HepG2 (cell line): ENCODE measurements around the gene SLC35B1. TPM values are rescaled to one million over a fixed set of nuclear protein-coding genes. Genes with fewer than 3 reads are reported as not detected.
A peak's percentile ranks its signal among the peaks of the same experiment; 100 is the strongest.

Experiments
- CBX5 ChIP-seq: sonication (generic); formaldehyde crosslinking; IDR thresholded peaks from 2 replicates; pipeline ENCODE4 v1.4.0; 2020; ENCODE audit warnings: missing genetic modification reagents, borderline replicate concordance
- KDM1A ChIP-seq: IDR thresholded peaks from 2 replicates; pipeline ENCODE4 v1.6.1; 2016; ENCODE audit warnings: missing compliant biosample characterization
- NCOA5 ChIP-seq: sonication (generic); formaldehyde crosslinking; IDR thresholded peaks from 2 replicates; pipeline ENCODE4 v1.4.0; 2020; ENCODE audit warnings: missing genetic modification reagents
- RCOR2 ChIP-seq: IDR thresholded peaks from 2 replicates; pipeline ENCODE4 v1.6.1; 2016; ENCODE audit warnings: missing biosample characterization, missing genetic modification reagents
- RFXANK ChIP-seq: IDR thresholded peaks from 2 replicates; pipeline ENCODE4 v1.6.1; 2016
- SALL1 ChIP-seq: sonication (generic); formaldehyde crosslinking; IDR thresholded peaks from 2 replicates; pipeline ENCODE4 v1.8.0; 2022; ENCODE audit warnings: mild to moderate bottlenecking, missing genetic modification reagents
- SMAD9 ChIP-seq: sonication (generic); formaldehyde crosslinking; IDR thresholded peaks from 2 replicates; pipeline ENCODE4 v1.5.1; 2020; ENCODE audit warnings: mild to moderate bottlenecking, missing genetic modification reagents
- XRCC5 ChIP-seq: fragments of 200-400 bp; formaldehyde crosslinking; optimal IDR thresholded peaks from 2 replicates; pipeline ENCODE3; 2017; ENCODE audit warnings: mild to moderate bottlenecking, low read length
- ZBTB1 ChIP-seq: sonication (generic); formaldehyde crosslinking; IDR thresholded peaks from 2 replicates; pipeline ENCODE4 v1.4.0; 2020; ENCODE audit warnings: missing genetic modification reagents, borderline replicate concordance
- ZNF256 ChIP-seq: sonication (generic); formaldehyde crosslinking; conservative IDR thresholded peaks from 2 replicates; pipeline ENCODE4 v1.4.0; 2020; ENCODE audit warnings: missing genetic modification reagents
- ZNF30 ChIP-seq: sonication (generic); formaldehyde crosslinking; IDR thresholded peaks from 2 replicates; pipeline ENCODE4 v1.5.0; 2020; ENCODE audit warnings: mild to moderate bottlenecking, missing genetic modification reagents
- ZNF790 ChIP-seq: sonication (generic); formaldehyde crosslinking; IDR thresholded peaks from 2 replicates; pipeline ENCODE4 v1.8.0; 2022; ENCODE audit warnings: missing genetic modification reagents, mild to moderate bottlenecking, borderline replicate concordance
- ZNF891 ChIP-seq: sonication (generic); formaldehyde crosslinking; IDR thresholded peaks from 2 replicates; pipeline ENCODE4 v1.5.0; 2020; ENCODE audit warnings: mild to moderate bottlenecking, missing genetic modification reagents
- polyA plus RNA-seq, 8 experiments: library from polyadenylated mRNA; depleted of rRNA in 3 of 8; stranded (reverse) in 7 of 8; unstranded in 1 of 8; fragments of >200 nt; fragmentation: Illumina TruSeq in 4 of 8; extraction: Trizol in 4 of 8; gene quantifications; 2 replicates each; pipeline versions ENCODE4 v1.2.1 to v1.2.3, GENCODE V29; 2011 to 2016; ENCODE audit warnings: low read depth in 4 of 8, missing spikeins in 1 of 8, mixed read lengths in 1 of 8; ENCODE audit not compliant: insufficient read depth in 1 of 8
- total RNA-seq, 5 experiments: library from RNA; depleted of rRNA; stranded (reverse); fragments of >200 nt; fragmentation: Illumina TruSeq; extraction: Trizol; gene quantifications; 2 replicates each; pipeline ENCODE4 v1.2.3, GENCODE V29; 2016; ENCODE audit warnings: low read depth in 1 of 5
- TF ChIP-seq, protein P1 (sequence below): sonication (generic); formaldehyde crosslinking; IDR thresholded peaks from 2 replicates; pipeline ENCODE4 v1.5.0; 2020; ENCODE audit warnings: missing genetic modification reagents, mild to moderate bottlenecking, borderline replicate concordance
- TF ChIP-seq, protein P2 (sequence below): sonication (generic); formaldehyde crosslinking; IDR thresholded peaks from 2 replicates; pipeline ENCODE4 v1.8.1; 2023; ENCODE audit warnings: missing genetic modification reagents, mild to moderate bottlenecking, borderline replicate concordance
- TF ChIP-seq, protein P3 (sequence below): sonication (generic); formaldehyde crosslinking; IDR thresholded peaks from 2 replicates; pipeline ENCODE4 v1.5.1; 2020; ENCODE audit warnings: missing genetic modification reagents, mild to moderate bottlenecking, borderline replicate concordance
- TF ChIP-seq, protein P4 (sequence below): sonication (generic); formaldehyde crosslinking; IDR thresholded peaks from 2 replicates; pipeline ENCODE4 v1.5.0; 2020; ENCODE audit warnings: mild to moderate bottlenecking, missing genetic modification reagents, borderline replicate concordance
- TF ChIP-seq, protein P5 (sequence below): fragments of 450-650 bp; IDR thresholded peaks from 2 replicates; pipeline ENCODE4 v1.6.1; 2017

SLC35B1 gene
- total and polyA plus RNA-seq, 2 of the 13 experiments (the other 11 are each of a cell fraction or from before 2014, with no cell fraction given), result 99.6 to 113 TPM

DNA sequence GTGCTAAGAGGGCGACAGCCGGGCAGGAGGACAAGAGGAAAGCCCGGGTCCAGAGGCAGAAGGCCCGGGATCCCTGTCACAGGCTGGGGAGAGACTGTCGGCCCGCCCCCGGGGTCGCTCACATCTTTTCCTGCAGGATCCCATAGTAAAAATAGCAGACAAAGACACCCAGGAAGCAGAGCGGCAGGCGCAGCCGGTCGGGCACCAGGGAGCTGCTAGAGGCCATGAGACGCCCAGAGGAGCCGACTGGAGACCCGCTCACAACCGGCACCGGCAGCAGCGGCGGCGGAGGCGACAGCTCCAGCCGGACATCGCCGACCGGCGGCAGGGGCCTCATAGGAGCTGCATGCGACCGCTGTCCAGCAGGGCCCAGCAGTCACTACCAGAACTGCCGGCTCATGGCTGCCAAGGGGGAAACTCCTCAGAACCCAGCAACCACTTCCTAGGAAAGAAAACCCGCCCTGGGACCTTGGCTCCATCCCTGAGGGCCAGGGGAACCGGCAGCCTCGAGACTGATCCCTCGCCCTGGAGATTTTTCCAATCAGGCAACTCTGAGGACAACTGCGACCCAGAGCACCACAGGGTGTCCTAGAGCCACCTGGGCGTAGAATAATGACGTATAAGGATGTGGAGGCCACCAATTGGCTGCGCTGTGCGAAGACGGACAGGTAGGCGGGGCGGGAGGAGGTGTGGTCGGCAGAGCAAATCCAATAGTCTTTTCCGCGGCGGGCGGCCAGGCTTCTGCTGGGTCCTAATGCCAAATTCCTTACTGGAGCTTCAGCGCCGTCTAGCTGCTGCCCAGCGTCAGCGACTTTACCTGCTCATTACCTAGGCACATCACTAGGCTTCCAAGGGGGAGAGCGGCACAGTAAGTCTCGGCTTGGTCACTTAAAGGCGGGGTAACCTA, at the start of gene SLC35B1 (continued):
- TF ChIP-seq, protein P1, sequence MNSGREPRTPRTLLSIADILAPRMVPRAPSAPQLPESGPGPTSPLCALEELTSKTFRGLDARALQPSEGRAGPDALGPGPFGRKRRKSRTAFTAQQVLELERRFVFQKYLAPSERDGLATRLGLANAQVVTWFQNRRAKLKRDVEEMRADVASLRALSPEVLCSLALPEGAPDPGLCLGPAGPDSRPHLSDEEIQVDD (CRISPR knock-in tag), result peak; percentile 43; the same call in 1 of the 2 replicates
- TF ChIP-seq, protein P2, sequence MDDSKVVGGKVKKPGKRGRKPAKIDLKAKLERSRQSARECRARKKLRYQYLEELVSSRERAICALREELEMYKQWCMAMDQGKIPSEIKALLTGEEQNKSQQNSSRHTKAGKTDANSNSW (CRISPR knock-in tag), result no peak; the same call in 1 of the 2 replicates
- TF ChIP-seq ZNF891 (CRISPR knock-in tag), result peak; percentile 89
- TF ChIP-seq, protein P3, sequence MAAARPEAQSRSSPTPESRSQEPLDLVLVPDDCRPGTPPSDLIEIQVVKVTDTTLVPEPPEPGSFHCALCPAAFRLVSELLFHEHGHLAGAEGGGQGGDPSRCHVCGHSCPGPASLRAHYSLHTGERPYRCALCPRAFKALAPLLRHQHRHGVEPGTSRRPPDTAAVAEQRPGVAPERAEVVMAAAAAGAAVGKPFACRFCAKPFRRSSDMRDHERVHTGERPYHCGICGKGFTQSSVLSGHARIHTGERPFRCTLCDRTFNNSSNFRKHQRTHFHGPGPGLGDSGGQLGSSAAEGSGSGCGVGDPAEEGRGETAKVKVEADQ (CRISPR knock-in tag), result peak; percentile 96
- TF ChIP-seq RCOR2 (CRISPR knock-in tag), result peak; percentile 82
- no peak for TF ChIP-seq ZNF256 (CRISPR knock-in tag)
- TF ChIP-seq ZNF30 (CRISPR knock-in tag), result 0 out of 2 replicates have a peak, but pooled peaks have one; percentile 79
- TF ChIP-seq, protein P4, sequence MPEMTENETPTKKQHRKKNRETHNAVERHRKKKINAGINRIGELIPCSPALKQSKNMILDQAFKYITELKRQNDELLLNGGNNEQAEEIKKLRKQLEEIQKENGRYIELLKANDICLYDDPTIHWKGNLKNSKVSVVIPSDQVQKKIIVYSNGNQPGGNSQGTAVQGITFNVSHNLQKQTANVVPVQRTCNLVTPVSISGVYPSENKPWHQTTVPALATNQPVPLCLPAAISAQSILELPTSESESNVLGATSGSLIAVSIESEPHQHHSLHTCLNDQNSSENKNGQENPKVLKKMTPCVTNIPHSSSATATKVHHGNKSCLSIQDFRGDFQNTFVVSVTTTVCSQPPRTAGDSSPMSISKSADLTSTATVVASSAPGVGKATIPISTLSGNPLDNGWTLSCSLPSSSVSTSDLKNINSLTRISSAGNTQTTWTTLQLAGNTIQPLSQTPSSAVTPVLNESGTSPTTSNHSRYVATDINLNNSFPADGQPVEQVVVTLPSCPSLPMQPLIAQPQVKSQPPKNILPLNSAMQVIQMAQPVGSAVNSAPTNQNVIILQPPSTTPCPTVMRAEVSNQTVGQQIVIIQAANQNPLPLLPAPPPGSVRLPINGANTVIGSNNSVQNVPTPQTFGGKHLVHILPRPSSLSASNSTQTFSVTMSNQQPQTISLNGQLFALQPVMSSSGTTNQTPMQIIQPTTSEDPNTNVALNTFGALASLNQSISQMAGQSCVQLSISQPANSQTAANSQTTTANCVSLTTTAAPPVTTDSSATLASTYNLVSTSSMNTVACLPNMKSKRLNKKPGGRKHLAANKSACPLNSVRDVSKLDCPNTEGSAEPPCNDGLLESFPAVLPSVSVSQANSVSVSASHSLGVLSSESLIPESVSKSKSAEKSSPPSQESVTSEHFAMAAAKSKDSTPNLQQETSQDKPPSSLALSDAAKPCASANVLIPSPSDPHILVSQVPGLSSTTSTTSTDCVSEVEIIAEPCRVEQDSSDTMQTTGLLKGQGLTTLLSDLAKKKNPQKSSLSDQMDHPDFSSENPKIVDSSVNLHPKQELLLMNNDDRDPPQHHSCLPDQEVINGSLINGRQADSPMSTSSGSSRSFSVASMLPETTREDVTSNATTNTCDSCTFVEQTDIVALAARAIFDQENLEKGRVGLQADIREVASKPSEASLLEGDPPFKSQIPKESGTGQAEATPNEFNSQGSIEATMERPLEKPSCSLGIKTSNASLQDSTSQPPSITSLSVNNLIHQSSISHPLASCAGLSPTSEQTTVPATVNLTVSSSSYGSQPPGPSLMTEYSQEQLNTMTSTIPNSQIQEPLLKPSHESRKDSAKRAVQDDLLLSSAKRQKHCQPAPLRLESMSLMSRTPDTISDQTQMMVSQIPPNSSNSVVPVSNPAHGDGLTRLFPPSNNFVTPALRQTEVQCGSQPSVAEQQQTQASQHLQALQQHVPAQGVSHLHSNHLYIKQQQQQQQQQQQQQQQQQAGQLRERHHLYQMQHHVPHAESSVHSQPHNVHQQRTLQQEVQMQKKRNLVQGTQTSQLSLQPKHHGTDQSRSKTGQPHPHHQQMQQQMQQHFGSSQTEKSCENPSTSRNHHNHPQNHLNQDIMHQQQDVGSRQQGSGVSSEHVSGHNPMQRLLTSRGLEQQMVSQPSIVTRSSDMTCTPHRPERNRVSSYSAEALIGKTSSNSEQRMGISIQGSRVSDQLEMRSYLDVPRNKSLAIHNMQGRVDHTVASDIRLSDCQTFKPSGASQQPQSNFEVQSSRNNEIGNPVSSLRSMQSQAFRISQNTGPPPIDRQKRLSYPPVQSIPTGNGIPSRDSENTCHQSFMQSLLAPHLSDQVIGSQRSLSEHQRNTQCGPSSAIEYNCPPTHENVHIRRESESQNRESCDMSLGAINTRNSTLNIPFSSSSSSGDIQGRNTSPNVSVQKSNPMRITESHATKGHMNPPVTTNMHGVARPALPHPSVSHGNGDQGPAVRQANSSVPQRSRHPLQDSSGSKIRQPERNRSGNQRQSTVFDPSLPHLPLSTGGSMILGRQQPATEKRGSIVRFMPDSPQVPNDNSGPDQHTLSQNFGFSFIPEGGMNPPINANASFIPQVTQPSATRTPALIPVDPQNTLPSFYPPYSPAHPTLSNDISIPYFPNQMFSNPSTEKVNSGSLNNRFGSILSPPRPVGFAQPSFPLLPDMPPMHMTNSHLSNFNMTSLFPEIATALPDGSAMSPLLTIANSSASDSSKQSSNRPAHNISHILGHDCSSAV (CRISPR knock-in tag), result no peak
- TF ChIP-seq, protein P5, sequence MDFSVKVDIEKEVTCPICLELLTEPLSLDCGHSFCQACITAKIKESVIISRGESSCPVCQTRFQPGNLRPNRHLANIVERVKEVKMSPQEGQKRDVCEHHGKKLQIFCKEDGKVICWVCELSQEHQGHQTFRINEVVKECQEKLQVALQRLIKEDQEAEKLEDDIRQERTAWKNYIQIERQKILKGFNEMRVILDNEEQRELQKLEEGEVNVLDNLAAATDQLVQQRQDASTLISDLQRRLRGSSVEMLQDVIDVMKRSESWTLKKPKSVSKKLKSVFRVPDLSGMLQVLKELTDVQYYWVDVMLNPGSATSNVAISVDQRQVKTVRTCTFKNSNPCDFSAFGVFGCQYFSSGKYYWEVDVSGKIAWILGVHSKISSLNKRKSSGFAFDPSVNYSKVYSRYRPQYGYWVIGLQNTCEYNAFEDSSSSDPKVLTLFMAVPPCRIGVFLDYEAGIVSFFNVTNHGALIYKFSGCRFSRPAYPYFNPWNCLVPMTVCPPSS, result no peak
- TF ChIP-seq CBX5 (CRISPR knock-in tag), result peak; percentile 85; the same call in 1 of the 2 replicates
- peak; percentile 57; the same call in 1 of the 2 replicates for TF ChIP-seq RFXANK (CRISPR knock-in tag)
- no peak for TF ChIP-seq ZNF790 (CRISPR knock-in tag)
- TF ChIP-seq SMAD9 (CRISPR knock-in tag), result 0 out of 2 replicates have a peak, but pooled peaks have one; percentile 15
- TF ChIP-seq NCOA5 (CRISPR knock-in tag), result no peak
- peak; percentile 69 for TF ChIP-seq SALL1
- no peak for TF ChIP-seq ZBTB1 (CRISPR knock-in tag)
- TF ChIP-seq KDM1A (CRISPR knock-in tag), result peak; percentile 91
- peak; percentile 100 for TF ChIP-seq XRCC5
